Measurements from ENCODE around the gene NIPA2.

GRCh38 chr15:22796079-22796478, 42.4 kb upstream of the NIPA2 start:
- TF ChIP-seq POLR2A (IDR thresholded peaks at IDR 0.05) = no peak
- no peak for TF ChIP-seq CTCF (IDR thresholded peaks at IDR 0.05)

Data from thyroid gland (tissue), 4 donors.